NT2/D1 (cell line): ENCODE data around the gene ELF1.

Source experiments
- YY1 ChIP-seq: IDR thresholded peaks from 2 replicates; pipeline ENCODE4 v1.6.1; 2011; ENCODE audit not compliant: insufficient read length, insufficient read depth
- ZNF274 ChIP-seq: IDR thresholded peaks from 2 replicates; pipeline ENCODE4 v1.6.1; 2011; ENCODE audit warnings: mild to moderate bottlenecking, low read depth, low read length

GRCh38 chr13:41056826-41057711 lies 38.0 kb upstream of the ELF1 start:
- no peak for TF ChIP-seq YY1
- no peak for TF ChIP-seq ZNF274
